Measurements from ENCODE around the gene TTC29. TPM values are rescaled to one million over a fixed set of nuclear protein-coding genes. Genes with fewer than 3 reads are reported as not detected.

Gene TTC29
- 1 to 10 TPM; 1.1 to 1.6 (median 1.4) TPM for polyA plus RNA-seq (ENCODE audit: insufficient read length in 4 of 4)

GRCh38 chr4:146945556-146946374, at the start of gene TTC29:
TSS of gene TTC29 (minus strand) at chr4:146945864. CDS start at chr4:146939895, 5,969 bp downstream.
- DNase-seq (ENCODE audit: low read depth in 4 of 4, low spot score in 2 of 4), result peak; percentile 69 to 93 (median 82)

GRCh38 chr4:146981651-146982050, 36.0 kb upstream of the TTC29 start:
- DNase-seq (ENCODE audit: low read depth in 4 of 4, low spot score in 2 of 4), result peak in 3 of 4 donors; percentile 15 to 46 (median 38)

- no peak for DNase-seq (ENCODE audit: low read depth in 4 of 4, low spot score in 2 of 4)
Measured at GRCh38 chr4:146978641-146979040, 33.0 kb upstream of the TTC29 start.

- DNase-seq (ENCODE audit: low read depth in 4 of 4, low spot score in 2 of 4), result no peak
Measured at GRCh38 chr4:146976145-146976544, 30.5 kb upstream of the TTC29 start.

- DNase-seq (ENCODE audit: low read depth in 4 of 4, low spot score in 2 of 4), result no peak
Measured at GRCh38 chr4:146975527-146975926, 29.9 kb upstream of the TTC29 start.

GRCh38 chr4:146975036-146975435, 29.4 kb upstream of the TTC29 start:
- DNase-seq (ENCODE audit: low read depth in 4 of 4, low spot score in 2 of 4), result no peak

GRCh38 chr4:146972036-146972435, 26.4 kb upstream of the TTC29 start:
- no peak for DNase-seq (ENCODE audit: low read depth in 4 of 4, low spot score in 2 of 4)

- DNase-seq (ENCODE audit: low read depth in 4 of 4, low spot score in 2 of 4), result no peak
Measured at GRCh38 chr4:146969126-146969525, 23.5 kb upstream of the TTC29 start.

- no peak for DNase-seq (ENCODE audit: low read depth in 4 of 4, low spot score in 2 of 4)
Measured at GRCh38 chr4:146960634-146961033, 15.0 kb upstream of the TTC29 start.

GRCh38 chr4:146959692-146960091, 14.0 kb upstream of the TTC29 start:
- DNase-seq (ENCODE audit: low read depth in 4 of 4, low spot score in 2 of 4), result no peak

GRCh38 chr4:146957237-146957636, 11.6 kb upstream of the TTC29 start:
- DNase-seq (ENCODE audit: low read depth in 4 of 4, low spot score in 2 of 4), result no peak

GRCh38 chr4:146952896-146953295, 7.2 kb upstream of the TTC29 start:
- DNase-seq (ENCODE audit: low read depth in 4 of 4, low spot score in 2 of 4), result no peak

GRCh38 chr4:146949559-146949958, 3.9 kb upstream of the TTC29 start:
- no peak for DNase-seq (ENCODE audit: low read depth in 4 of 4, low spot score in 2 of 4)

- no peak for DNase-seq (ENCODE audit: low read depth in 4 of 4, low spot score in 2 of 4)
Measured at GRCh38 chr4:146943691-146944375, 1.8 kb downstream of the TTC29 start.

- DNase-seq (ENCODE audit: low read depth in 4 of 4, low spot score in 2 of 4), result no peak
Measured at GRCh38 chr4:146932116-146932515, 13.5 kb downstream of the TTC29 start.

- no peak for DNase-seq (ENCODE audit: low read depth in 4 of 4, low spot score in 2 of 4)
Measured at GRCh38 chr4:146930673-146931072, 15.0 kb downstream of the TTC29 start.

GRCh38 chr4:146927695-146928094, 18.0 kb downstream of the TTC29 start:
- no peak for DNase-seq (ENCODE audit: low read depth in 4 of 4, low spot score in 2 of 4)

- DNase-seq (ENCODE audit: low read depth in 4 of 4, low spot score in 2 of 4), result peak in 2 of 4 donors; percentile 27 to 28
Measured at GRCh38 chr4:146916479-146917076, 29.1 kb downstream of the TTC29 start.

- DNase-seq (ENCODE audit: low read depth in 4 of 4, low spot score in 2 of 4), result no peak
Measured at GRCh38 chr4:146915132-146915531, 30.5 kb downstream of the TTC29 start.

- no peak for DNase-seq (ENCODE audit: low read depth in 4 of 4, low spot score in 2 of 4)
Measured at GRCh38 chr4:146900295-146900694, 45.4 kb downstream of the TTC29 start.

GRCh38 chr4:146890301-146890700, 55.4 kb downstream of the TTC29 start:
- DNase-seq (ENCODE audit: low read depth in 4 of 4, low spot score in 2 of 4), result no peak
